GM08714 (cell line): ENCODE results near the gene PDCD1.

Source experiments
- H3K4me3 ChIP-seq: fragments of 200-500 bp; sonication (Bioruptor generic); 2 replicates; pipeline ENCODE4 v1.5.1; 2014; ENCODE audit warnings: mild to moderate bottlenecking, low read length, inconsistent platforms
- ZNF274 ChIP-seq: IDR thresholded peaks from 2 replicates; pipeline ENCODE4 v1.6.1; 2012; ENCODE audit warnings: mild to moderate bottlenecking, low read depth, low read length

The PDCD1 gene

GRCh38 chr2:241817126-241817820 lies 41.4 kb downstream of the PDCD1 start:
- TF ChIP-seq ZNF274: no peak
- no peak overlapping the region for H3K4me3 ChIP-seq

- no peak overlapping the region for H3K4me3 ChIP-seq
- no peak for TF ChIP-seq ZNF274
Observed at GRCh38 chr2:241816431-241817121, 42.1 kb downstream of the PDCD1 start.

GRCh38 chr2:241815477-241816430 lies 42.9 kb downstream of the PDCD1 start:
- H3K4me3 ChIP-seq: no peak overlapping the region
- no peak for TF ChIP-seq ZNF274

- no peak for TF ChIP-seq ZNF274
- H3K4me3 ChIP-seq: no peak overlapping the region
Observed at GRCh38 chr2:241814643-241815476, 43.8 kb downstream of the PDCD1 start.

- no peak for TF ChIP-seq ZNF274
Observed at GRCh38 chr2:241814393-241814642, 44.4 kb downstream of the PDCD1 start.

GRCh38 chr2:241813644-241814392 lies 44.9 kb downstream of the PDCD1 start:
- no peak overlapping the region for H3K4me3 ChIP-seq
- no peak for TF ChIP-seq ZNF274

More at GRCh38 chr2:241814393-241814642, 44.4 kb downstream of the PDCD1 start:
- no peak overlapping the region for H3K4me3 ChIP-seq

- H3K4me3 ChIP-seq: no peak overlapping the region
- no peak for TF ChIP-seq ZNF274
Observed at GRCh38 chr2:241812730-241813643, 45.7 kb downstream of the PDCD1 start.

GRCh38 chr2:241811952-241812729 lies 46.6 kb downstream of the PDCD1 start:
- no peak overlapping the region for H3K4me3 ChIP-seq
- TF ChIP-seq ZNF274: no peak

- no peak for TF ChIP-seq ZNF274
- H3K4me3 ChIP-seq: no peak overlapping the region
Observed at GRCh38 chr2:241811201-241811951, 47.3 kb downstream of the PDCD1 start.

GRCh38 chr2:241810307-241811200 lies 48.1 kb downstream of the PDCD1 start:
- no peak for TF ChIP-seq ZNF274
- no peak overlapping the region for H3K4me3 ChIP-seq
